Uterus (tissue), 4 donors: ENCODE results near the gene ING3. TPM values are rescaled to one million over a fixed set of nuclear protein-coding genes. Genes with fewer than 3 reads are reported as not detected.
"Not testable (repeated sequence)": the region's sequence is repeated elsewhere in the genome, so short reads cannot be mapped to it uniquely, and the experiment has no call there.

ENCODE experiments used
- DNase-seq, 2 donors: peaks; one replicate each; pipeline ENCODE4 v3.0.0-alpha.2; 2019 to 2020
- H3K27ac ChIP-seq, 2 donors: fragments of 200-600 bp; sonication (generic); 1 replicate in 1 of 2; 2 replicates in 1 of 2; pipeline ENCODE4 v1.5.1; 2016 to 2018
- H3K27me3 ChIP-seq, 2 donors: fragments of 200-600 bp; sonication (generic); one replicate each; pipeline ENCODE4 v1.5.1; 2018 to 2019; ENCODE audit warnings: control low read depth in 1 of 2
- H3K36me3 ChIP-seq, 2 donors: fragments of 200-600 bp; sonication (generic); one replicate each; pipeline ENCODE4 v1.5.1; 2019; ENCODE audit warnings: control low read depth in 1 of 2
- H3K4me1 ChIP-seq, 2 donors: fragments of 200-600 bp; sonication (generic); one replicate each; pipeline ENCODE4 v1.5.1; 2018 to 2019; ENCODE audit warnings: control low read depth in 1 of 2
- H3K4me3 ChIP-seq, 2 donors: fragments of 200-600 bp; sonication (generic); 1 replicate in 1 of 2; 2 replicates in 1 of 2; pipeline ENCODE4 v1.5.1; 2018 to 2019; ENCODE audit warnings: mild to moderate bottlenecking in 1 of 2
- H3K9me3 ChIP-seq, 2 donors: fragments of 200-600 bp; sonication (generic); one replicate each; pipeline ENCODE4 v1.5.1; 2019; ENCODE audit warnings: control low read depth in 1 of 2
- CTCF ChIP-seq, 4 experiments: fragments of 200-600 bp in 2 of 4; fragments of 450-650 bp in 2 of 4; sonication (generic) in 2 of 4; IDR thresholded peaks; one replicate each; pipeline ENCODE4 v1.5.1; 2016 to 2019; ENCODE audit warnings: antibody characterized with exemption in 4 of 4, mild to moderate bottlenecking in 2 of 4, moderate library complexity in 1 of 4
- POLR2A ChIP-seq, 2 donors: fragments of 450-650 bp; IDR thresholded peaks; one replicate each; pipeline ENCODE4 v1.6.1; 2016; ENCODE audit warnings: antibody characterized with exemption in 2 of 2, mild to moderate bottlenecking in 1 of 2, moderate library complexity in 1 of 2
- intact Hi-C: fragments of 100-400 bp; cut with DNase I; formaldehyde crosslinking; loops from one replicate; pipeline ENCODE4 v1.15.1; 2023; ENCODE audit warnings: low total_unique reads
- total RNA-seq, 4 donors: library from RNA; depleted of rRNA in 3 of 4; stranded (reverse); fragments of >200 nt in 3 of 4; gene quantifications; one replicate each; pipeline versions ENCODE4 v1.1.0 to v1.2.4, GENCODE V29; 2014 to 2023
- donor health status: DM: yes; HTN: yes; CAD: no.

Gene ING3
- total RNA-seq, 4 donors from 2014 or later, result 16.4 to 37.7 (median 21.3) TPM

- Histone ChIP-seq H3K4me1 (peaks cover 0 to 13% of the 10 kb centered on the region in 2 donors), H3K27ac (peak overlapping the region; percentile 81 to 92)
Observed at GRCh38 chr7:121001234-121001906, 50.8 kb downstream of the ING3 start.

GRCh38 chr7:121002048-121002756, 51.6 kb downstream of the ING3 start:
- no peak overlapping the region for H3K4me3 ChIP-seq
- TF ChIP-seq CTCF (IDR thresholded peaks at IDR 0.05), result no peak
- TF ChIP-seq POLR2A (IDR thresholded peaks at IDR 0.05), result no peak
- peak overlapping the region; percentile 81 to 92 for H3K27ac ChIP-seq
- intact Hi-C loops, result no loop called here
- peaks cover 0 to 13% of the 10 kb centered on the region in 2 donors for H3K4me1 ChIP-seq
- DNase-seq, result no peak
- no peaks in the 10 kb centered on the region for H3K36me3 ChIP-seq
- H3K27me3 ChIP-seq, result no peaks in the 10 kb centered on the region
- no peaks in the 10 kb centered on the region for H3K9me3 ChIP-seq

More at GRCh38 chr7:121001234-121001906, 50.8 kb downstream of the ING3 start:
- H3K36me3 ChIP-seq, result no peaks in the 10 kb centered on the region
- H3K4me3 ChIP-seq, result no peak overlapping the region
- intact Hi-C loops, result no loop called here
- TF ChIP-seq POLR2A (IDR thresholded peaks at IDR 0.05) (no peak), CTCF (IDR thresholded peaks at IDR 0.05) (no peak)
- no peaks in the 10 kb centered on the region for H3K27me3 ChIP-seq
- H3K9me3 ChIP-seq, result no peaks in the 10 kb centered on the region
- DNase-seq, result no peak

- Histone ChIP-seq H3K27me3 (no peaks in the 10 kb centered on the region), H3K27ac (peak overlapping the region; percentile 81 to 92), H3K9me3 (no peaks in the 10 kb centered on the region), H3K36me3 (no peaks in the 10 kb centered on the region), H3K4me3 (no peak overlapping the region), H3K4me1 (peaks cover 0 to 13% of the 10 kb centered on the region in 2 donors)
- TF ChIP-seq CTCF (IDR thresholded peaks at IDR 0.05) (no peak), POLR2A (IDR thresholded peaks at IDR 0.05) (no peak)
- intact Hi-C loops, result no loop called here
- DNase-seq, result no peak
Observed at GRCh38 chr7:121002757-121003200, 52.2 kb downstream of the ING3 start.

- Histone ChIP-seq H3K9me3 (no peaks in the 10 kb centered on the region), H3K27ac (peak overlapping the region; percentile 0 to 81), H3K4me1 (peaks cover 0 to 13% of the 10 kb centered on the region in 2 donors), H3K4me3 (no peak overlapping the region), H3K36me3 (no peaks in the 10 kb centered on the region), H3K27me3 (no peaks in the 10 kb centered on the region)
- intact Hi-C loops, result no loop called here
- no peak for TF ChIP-seq CTCF (IDR thresholded peaks at IDR 0.05)
- TF ChIP-seq POLR2A (IDR thresholded peaks at IDR 0.05), result no peak
- peak; percentile 45 to 54 for DNase-seq
Observed at GRCh38 chr7:121003986-121004685, 53.6 kb downstream of the ING3 start.

- H3K9me3 ChIP-seq, H3K4me3 ChIP-seq, H3K27me3 ChIP-seq, intact Hi-C loops, H3K27ac ChIP-seq, H3K36me3 ChIP-seq, DNase-seq: not testable (repeated sequence)
- peaks cover 0 to 13% of the 10 kb centered on the region in 2 donors for H3K4me1 ChIP-seq
Observed at GRCh38 chr7:121005058-121005457, 54.5 kb downstream of the ING3 start.
